Esophagus squamous epithelium (tissue), 4 donors: ENCODE results near the gene TNFRSF25.

Experiments
- CTCF ChIP-seq, 6 experiments: fragments of 450-650 bp in 4 of 6; fragments of 200-600 bp in 2 of 6; sonication (generic) in 2 of 6; IDR thresholded peaks; one replicate each; pipeline ENCODE4 v1.5.1; 2016 to 2019; ENCODE audit warnings: antibody characterized with exemption in 6 of 6, mild to moderate bottlenecking in 4 of 6, moderate library complexity in 4 of 6
- POLR2A ChIP-seq, 4 donors: fragments of 450-650 bp; IDR thresholded peaks; one replicate each; pipeline ENCODE4 v1.6.1; 2017; ENCODE audit warnings: antibody characterized with exemption in 4 of 4, mild to moderate bottlenecking in 4 of 4, moderate library complexity in 3 of 4

- TF ChIP-seq CTCF (IDR thresholded peaks at IDR 0.05) (no peak), POLR2A (IDR thresholded peaks at IDR 0.05) (no peak)
Measured at GRCh38 chr1:6515771-6516170, 49.8 kb upstream of the TNFRSF25 start.
